Glomerular endothelial cell (primary cell): ENCODE data around the gene NUP98. TPM values are rescaled to one million over a fixed set of nuclear protein-coding genes. Genes with fewer than 3 reads are reported as not detected.
"Not testable (repeated sequence)": the region's sequence is repeated elsewhere in the genome, so short reads cannot be mapped to it uniquely, and the experiment has no call there.

ENCODE experiments used
- DNase-seq: peaks from one replicate; pipeline ENCODE4 v3.0.0-alpha.2; 2011; ENCODE audit warnings: low read depth, low spot score; ENCODE audit errors: extremely low read depth
- total RNA-seq: library from RNA; depleted of rRNA; stranded (reverse); fragments of >200 nt; gene quantifications from 2 replicates; pipeline ENCODE4 v1.2.3, GENCODE V29; 2015

Gene NUP98
- total RNA-seq, 1 donor from 2014 or later, result 79.4 TPM

- no peak for DNase-seq
These were observed 118.3 kb downstream of the NUP98 start for GRCh38 chr11:3679077-3679476.

GRCh38 chr11:3675971-3676370 is 121.4 kb downstream of the NUP98 start:
- no peak for DNase-seq

GRCh38 chr11:3674189-3674588 is 123.2 kb downstream of the NUP98 start:
- no peak for DNase-seq

- DNase-seq, result no peak
These were observed 125.8 kb downstream of the NUP98 start, which contains the start of gene CHRNA10 for GRCh38 chr11:3671334-3672254. Gene CHRNA10, minus strand, starts transcription at chr11:3671384. Its CDS starts 72 bp downstream, at chr11:3671312.

- DNase-seq, result no peak
These were observed 127.6 kb downstream of the NUP98 start for GRCh38 chr11:3669742-3670183.

- DNase-seq, result no peak
These were observed 128.2 kb downstream of the NUP98 start for GRCh38 chr11:3669128-3669527.

- no peak for DNase-seq
These were observed 130.0 kb downstream of the NUP98 start for GRCh38 chr11:3667149-3668035.

- no peak for DNase-seq
These were observed 131.3 kb downstream of the NUP98 start for GRCh38 chr11:3666023-3666530.

- no peak for DNase-seq
These were observed 131.9 kb downstream of the NUP98 start for GRCh38 chr11:3665336-3666022.

- DNase-seq, result no peak
These were observed 133.2 kb downstream of the NUP98 start for GRCh38 chr11:3664032-3664630.

- no peak for DNase-seq
These were observed 134.5 kb downstream of the NUP98 start for GRCh38 chr11:3662856-3663255.

GRCh38 chr11:3660960-3661359 is 136.4 kb downstream of the NUP98 start:
- no peak for DNase-seq

GRCh38 chr11:3659595-3660515 is 137.5 kb downstream of the NUP98 start:
- DNase-seq, result no peak

GRCh38 chr11:3658252-3658651 is 139.1 kb downstream of the NUP98 start:
- DNase-seq, result no peak

- DNase-seq, result not testable (repeated sequence)
These were observed 140.0 kb downstream of the NUP98 start for GRCh38 chr11:3657331-3657730.

GRCh38 chr11:3655547-3655946 is 141.8 kb downstream of the NUP98 start:
- no peak for DNase-seq

GRCh38 chr11:3652514-3652913 is 144.8 kb downstream of the NUP98 start:
- not testable (repeated sequence) for DNase-seq

GRCh38 chr11:3649374-3649773 is 148.0 kb downstream of the NUP98 start:
- not testable (repeated sequence) for DNase-seq

- DNase-seq, result not testable (repeated sequence)
These were observed 148.5 kb downstream of the NUP98 start for GRCh38 chr11:3648843-3649242.
